Peyer's patch (tissue), 4 donors: ENCODE data around the gene NEB.

ENCODE experiments used
- POLR2A ChIP-seq, 2 donors: fragments of 450-650 bp; IDR thresholded peaks; one replicate each; pipeline ENCODE4 v1.5.1; 2017; ENCODE audit warnings: antibody characterized with exemption in 2 of 2, mild to moderate bottlenecking in 2 of 2, moderate library complexity in 2 of 2
- TF ChIP-seq, protein P1 (sequence below), 6 experiments: fragments of 450-650 bp in 4 of 6; fragments of 200-600 bp in 2 of 6; sonication (generic) in 1 of 6; IDR thresholded peaks; one replicate each; pipeline ENCODE4 v1.5.1; 2017 to 2019; ENCODE audit warnings: antibody characterized with exemption in 6 of 6, mild to moderate bottlenecking in 3 of 6, moderate library complexity in 1 of 6

DNA sequence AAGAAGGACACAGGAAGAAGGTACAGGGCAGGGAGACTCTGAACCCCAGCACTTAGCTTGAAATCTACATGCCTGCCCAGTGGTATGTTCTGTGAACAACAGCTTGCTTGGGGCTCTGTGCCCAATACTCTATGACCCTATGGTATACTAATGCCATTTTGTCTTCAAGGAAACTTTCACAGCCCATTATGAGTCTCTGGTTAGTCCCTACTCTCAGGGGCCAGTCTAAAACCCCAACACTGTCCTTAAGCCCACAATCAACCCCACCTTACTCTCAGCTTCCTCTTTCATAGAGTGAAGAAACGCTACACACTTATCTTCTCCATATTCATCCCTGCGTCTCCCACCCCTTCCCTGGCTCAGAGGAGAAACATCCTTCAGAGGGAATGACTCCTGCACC, 16.0 kb downstream of the NEB start:
- TF ChIP-seq, protein P1, sequence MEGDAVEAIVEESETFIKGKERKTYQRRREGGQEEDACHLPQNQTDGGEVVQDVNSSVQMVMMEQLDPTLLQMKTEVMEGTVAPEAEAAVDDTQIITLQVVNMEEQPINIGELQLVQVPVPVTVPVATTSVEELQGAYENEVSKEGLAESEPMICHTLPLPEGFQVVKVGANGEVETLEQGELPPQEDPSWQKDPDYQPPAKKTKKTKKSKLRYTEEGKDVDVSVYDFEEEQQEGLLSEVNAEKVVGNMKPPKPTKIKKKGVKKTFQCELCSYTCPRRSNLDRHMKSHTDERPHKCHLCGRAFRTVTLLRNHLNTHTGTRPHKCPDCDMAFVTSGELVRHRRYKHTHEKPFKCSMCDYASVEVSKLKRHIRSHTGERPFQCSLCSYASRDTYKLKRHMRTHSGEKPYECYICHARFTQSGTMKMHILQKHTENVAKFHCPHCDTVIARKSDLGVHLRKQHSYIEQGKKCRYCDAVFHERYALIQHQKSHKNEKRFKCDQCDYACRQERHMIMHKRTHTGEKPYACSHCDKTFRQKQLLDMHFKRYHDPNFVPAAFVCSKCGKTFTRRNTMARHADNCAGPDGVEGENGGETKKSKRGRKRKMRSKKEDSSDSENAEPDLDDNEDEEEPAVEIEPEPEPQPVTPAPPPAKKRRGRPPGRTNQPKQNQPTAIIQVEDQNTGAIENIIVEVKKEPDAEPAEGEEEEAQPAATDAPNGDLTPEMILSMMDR (IDR thresholded peaks at IDR 0.05): no peak
- TF ChIP-seq POLR2A (IDR thresholded peaks at IDR 0.05): no peak
